ENCODE results near the gene TNFRSF25.

GRCh38 chr1:6435129-6435528 lies 30.8 kb downstream of the TNFRSF25 start:
- TF ChIP-seq CTCF (IDR thresholded peaks at IDR 0.05; ENCODE audit: insufficient read depth, low read length) (no peak), GABPA (IDR thresholded peaks at IDR 0.05; ENCODE audit: low read depth) (no peak), POLR2AphosphoS5 (IDR thresholded peaks at IDR 0.05; ENCODE audit: low read depth) (no peak)

Data from HL-60 (cell line).